ENCODE results near the gene GSTT2.
"Not testable (repeated sequence)": the region's sequence is repeated elsewhere in the genome, so short reads cannot be mapped to it uniquely, and the experiment has no call there.

GRCh38 chr22:23974836-23975352, 5.0 kb upstream of the GSTT2 start:
- not testable (repeated sequence) for TF ChIP-seq POLR2A, POLR2AphosphoS5 (IDR thresholded peaks at IDR 0.05)
- TF ChIP-seq, protein P1, sequence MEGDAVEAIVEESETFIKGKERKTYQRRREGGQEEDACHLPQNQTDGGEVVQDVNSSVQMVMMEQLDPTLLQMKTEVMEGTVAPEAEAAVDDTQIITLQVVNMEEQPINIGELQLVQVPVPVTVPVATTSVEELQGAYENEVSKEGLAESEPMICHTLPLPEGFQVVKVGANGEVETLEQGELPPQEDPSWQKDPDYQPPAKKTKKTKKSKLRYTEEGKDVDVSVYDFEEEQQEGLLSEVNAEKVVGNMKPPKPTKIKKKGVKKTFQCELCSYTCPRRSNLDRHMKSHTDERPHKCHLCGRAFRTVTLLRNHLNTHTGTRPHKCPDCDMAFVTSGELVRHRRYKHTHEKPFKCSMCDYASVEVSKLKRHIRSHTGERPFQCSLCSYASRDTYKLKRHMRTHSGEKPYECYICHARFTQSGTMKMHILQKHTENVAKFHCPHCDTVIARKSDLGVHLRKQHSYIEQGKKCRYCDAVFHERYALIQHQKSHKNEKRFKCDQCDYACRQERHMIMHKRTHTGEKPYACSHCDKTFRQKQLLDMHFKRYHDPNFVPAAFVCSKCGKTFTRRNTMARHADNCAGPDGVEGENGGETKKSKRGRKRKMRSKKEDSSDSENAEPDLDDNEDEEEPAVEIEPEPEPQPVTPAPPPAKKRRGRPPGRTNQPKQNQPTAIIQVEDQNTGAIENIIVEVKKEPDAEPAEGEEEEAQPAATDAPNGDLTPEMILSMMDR (IDR thresholded peaks at IDR 0.05): not testable (repeated sequence)
